H1 (cell line): ENCODE measurements around the gene TMC3.

ENCODE experiments used
- CEBPB ChIP-seq: IDR thresholded peaks from 2 replicates; pipeline ENCODE4 v1.6.1; 2012; ENCODE audit warnings: low read depth, low read length
- CREB1 ChIP-seq: IDR thresholded peaks from 2 replicates; pipeline ENCODE4 v1.6.1; 2012; ENCODE audit warnings: inconsistent platforms
- EP300 ChIP-seq, 2 experiments: IDR thresholded peaks; 1 replicate in 1 of 2; 2 replicates in 1 of 2; pipeline ENCODE4 v1.6.1; 2011 to 2012; ENCODE audit warnings: low read depth in 2 of 2, low read length in 2 of 2, mild to moderate bottlenecking in 2 of 2, borderline replicate concordance in 1 of 2, inconsistent platforms in 1 of 2, moderate library complexity in 1 of 2
- JUND ChIP-seq: IDR thresholded peaks from 2 replicates; pipeline ENCODE4 v1.6.1; 2011; ENCODE audit warnings: mild to moderate bottlenecking, improper control_type of control experiment, low read length
- PHF8 ChIP-seq: fragments of 200-600 bp; sonication (generic); conservative IDR thresholded peaks from 2 replicates; pipeline ENCODE4 v1.7.1; 2012; ENCODE audit warnings: low read depth, mild to moderate bottlenecking, inconsistent platforms, low read length, moderate library complexity
- POLR2A ChIP-seq, 2 experiments: IDR thresholded peaks; 1 replicate in 1 of 2; 2 replicates in 1 of 2; pipeline ENCODE4 v1.6.1; 2011; ENCODE audit warnings: low read depth in 2 of 2, low read length in 2 of 2, mild to moderate bottlenecking in 2 of 2; ENCODE audit errors: control extremely low read depth in 1 of 2
- POLR2AphosphoS5 ChIP-seq: IDR thresholded peaks from 2 replicates; pipeline ENCODE4 v1.6.1; 2011; ENCODE audit warnings: low read depth, low read length
- SP2 ChIP-seq: IDR thresholded peaks from 2 replicates; pipeline ENCODE4 v1.6.1; 2012; ENCODE audit warnings: mild to moderate bottlenecking, low read length, inconsistent platforms
- TAF7 ChIP-seq: optimal IDR thresholded peaks from 2 replicates; pipeline ENCODE3; 2011; ENCODE audit warnings: low read depth, mild to moderate bottlenecking, inconsistent platforms, low read length, moderate library complexity, borderline replicate concordance
- TCF12 ChIP-seq: IDR thresholded peaks from 2 replicates; pipeline ENCODE4 v1.6.1; 2011; ENCODE audit warnings: low read depth, mild to moderate bottlenecking, low read length
- TF ChIP-seq, protein P1 (sequence below), 3 experiments: IDR thresholded peaks; 1 replicate in 2 of 3; 2 replicates in 1 of 3; pipeline versions ENCODE4 v1.5.1 to v1.6.1; 2011; ENCODE audit warnings: low read length in 3 of 3, mild to moderate bottlenecking in 3 of 3, inconsistent platforms in 2 of 3, low read depth in 1 of 3, moderate library complexity in 1 of 3; ENCODE audit not compliant: insufficient read depth in 1 of 3; ENCODE audit errors: control extremely low read depth in 1 of 3

- TF ChIP-seq TCF12 (no peak), SP2 (no peak), CREB1 (no peak), POLR2AphosphoS5 (no peak), PHF8 (no peak), JUND (no peak), CEBPB (no peak), EP300 (IDR thresholded peaks at IDR 0.05; ENCODE audit: borderline replicate concordance in 1 of 2, low read depth in 2 of 2, low read length in 2 of 2) (no peak), TAF7 (no peak), POLR2A (IDR thresholded peaks at IDR 0.05; ENCODE audit: control extremely low read depth in 1 of 2, low read depth in 2 of 2, low read length in 2 of 2) (no peak)
- TF ChIP-seq, protein P1, sequence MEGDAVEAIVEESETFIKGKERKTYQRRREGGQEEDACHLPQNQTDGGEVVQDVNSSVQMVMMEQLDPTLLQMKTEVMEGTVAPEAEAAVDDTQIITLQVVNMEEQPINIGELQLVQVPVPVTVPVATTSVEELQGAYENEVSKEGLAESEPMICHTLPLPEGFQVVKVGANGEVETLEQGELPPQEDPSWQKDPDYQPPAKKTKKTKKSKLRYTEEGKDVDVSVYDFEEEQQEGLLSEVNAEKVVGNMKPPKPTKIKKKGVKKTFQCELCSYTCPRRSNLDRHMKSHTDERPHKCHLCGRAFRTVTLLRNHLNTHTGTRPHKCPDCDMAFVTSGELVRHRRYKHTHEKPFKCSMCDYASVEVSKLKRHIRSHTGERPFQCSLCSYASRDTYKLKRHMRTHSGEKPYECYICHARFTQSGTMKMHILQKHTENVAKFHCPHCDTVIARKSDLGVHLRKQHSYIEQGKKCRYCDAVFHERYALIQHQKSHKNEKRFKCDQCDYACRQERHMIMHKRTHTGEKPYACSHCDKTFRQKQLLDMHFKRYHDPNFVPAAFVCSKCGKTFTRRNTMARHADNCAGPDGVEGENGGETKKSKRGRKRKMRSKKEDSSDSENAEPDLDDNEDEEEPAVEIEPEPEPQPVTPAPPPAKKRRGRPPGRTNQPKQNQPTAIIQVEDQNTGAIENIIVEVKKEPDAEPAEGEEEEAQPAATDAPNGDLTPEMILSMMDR (IDR thresholded peaks at IDR 0.05; ENCODE audit: control extremely low read depth in 1 of 3, insufficient read depth in 1 of 3, low read depth in 1 of 3, low read length in 3 of 3), result no peak
Observed at GRCh38 chr15:81292523-81293001, 81.5 kb downstream of the TMC3 start.
